Mesodermal cell (in vitro differentiated cells): ENCODE results near the gene CALR3.
A peak's percentile ranks its signal among the peaks of the same experiment; 100 is the strongest.
"Not testable (repeated sequence)": the region's sequence is repeated elsewhere in the genome, so short reads cannot be mapped to it uniquely, and the experiment has no call there.

Source experiments
- H3K27ac ChIP-seq: 2 replicates; pipeline ENCODE4 v1.7.0; 2013; ENCODE audit warnings: mild to moderate bottlenecking, low read depth, low read length, moderate library complexity; ENCODE audit not compliant: severe bottlenecking
- H3K36me3 ChIP-seq: 2 replicates; pipeline ENCODE4 v1.7.1; 2013; ENCODE audit warnings: mild to moderate bottlenecking, low read length, moderate library complexity; ENCODE audit not compliant: control insufficient read depth, insufficient read depth
- H3K4me1 ChIP-seq: one replicate; pipeline ENCODE4 v1.7.1; 2013; ENCODE audit warnings: mild to moderate bottlenecking, low read length; ENCODE audit not compliant: insufficient read depth, control insufficient read depth, poor library complexity, severe bottlenecking
- H3K4me3 ChIP-seq: 2 replicates; pipeline ENCODE4 v1.7.0; 2013; ENCODE audit warnings: low read length, control low read depth, mild to moderate bottlenecking; ENCODE audit not compliant: insufficient read depth, poor library complexity, severe bottlenecking; ENCODE audit errors: extremely low read depth
- H3K9me3 ChIP-seq: 2 replicates; pipeline ENCODE4 v1.7.1; 2013; ENCODE audit warnings: mild to moderate bottlenecking, low read length, moderate library complexity; ENCODE audit not compliant: control insufficient read depth
- WGBS, 2 experiments: methylation state at CpG; one replicate each; pipeline ENCODE4 v1.1.5; 2013; ENCODE audit warnings: missing lambda C conversion rate in 2 of 2; ENCODE audit not compliant: insufficient coverage in 2 of 2; 5-methylcytosine and 5-hydroxymethylcytosine counted together

CALR3 gene

DNA sequence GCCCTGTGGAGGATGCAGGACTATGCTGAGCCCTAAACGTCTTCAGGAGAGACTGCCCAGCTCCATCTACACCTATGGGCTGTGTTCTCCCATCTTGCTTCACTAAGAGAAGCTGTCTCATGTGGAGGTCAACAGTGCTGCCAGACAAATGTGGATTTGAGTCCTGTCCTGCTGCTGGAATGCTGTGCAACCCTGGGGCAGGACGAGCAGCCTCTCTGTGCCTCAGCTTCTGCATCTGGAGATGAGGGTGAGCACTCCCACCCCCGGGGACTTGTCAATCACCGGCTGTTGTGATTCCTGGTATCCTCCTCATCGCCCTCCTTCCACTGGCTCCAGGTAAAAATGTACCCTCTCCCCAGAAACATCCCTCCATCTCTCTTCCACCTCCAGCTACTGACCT, 40.5 kb downstream of the CALR3 start:
- H3K9me3 ChIP-seq: no peaks in the 10 kb centered on the region
- H3K27ac ChIP-seq: no peak overlapping the region
- WGBS, 2 experiments: 94 to 96% methylated on average over 4 to 5 of the region's 5 CpGs
- peaks cover 35% of the 10 kb centered on the region for H3K4me1 ChIP-seq
- H3K36me3 ChIP-seq: peaks cover 3% of the 10 kb centered on the region
- H3K4me3 ChIP-seq: no peak overlapping the region

DNA sequence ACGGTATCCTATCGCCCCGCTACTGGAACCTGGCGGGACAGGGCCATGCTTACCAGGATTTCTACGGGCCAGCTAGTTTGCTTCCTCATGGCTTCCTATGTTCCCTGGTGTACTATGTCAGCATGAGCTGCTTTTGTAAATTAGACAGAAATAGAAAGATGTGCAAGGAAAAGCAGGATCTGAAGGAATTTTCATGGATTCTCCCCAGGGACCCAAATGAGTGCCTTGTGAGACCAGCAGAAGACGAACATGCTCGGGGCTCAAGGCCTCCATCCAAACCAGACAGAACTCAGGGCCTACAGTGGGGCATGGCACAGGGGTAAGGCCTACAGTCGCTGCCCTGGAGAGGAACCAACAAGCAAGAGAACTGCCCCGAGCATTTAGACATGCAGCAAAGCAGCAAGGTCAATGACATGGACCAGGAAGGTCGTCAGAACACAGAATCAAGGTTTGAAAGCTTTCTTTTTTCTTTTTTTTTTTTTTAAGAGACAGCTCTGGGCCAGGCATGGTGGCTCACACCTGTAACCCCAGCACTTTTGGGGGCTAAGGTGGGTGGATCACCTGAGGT, 41.5 kb downstream of the CALR3 start:
- Histone ChIP-seq H3K4me1 (peaks cover 35% of the 10 kb centered on the region), H3K4me3 (no peak overlapping the region), H3K27ac (no peak overlapping the region), H3K9me3 (no peaks in the 10 kb centered on the region), H3K36me3 (peaks cover 6% of the 10 kb centered on the region)
- WGBS, 2 experiments: 90 to 95% methylated on average over 10 of the region's 10 CpGs

DNA sequence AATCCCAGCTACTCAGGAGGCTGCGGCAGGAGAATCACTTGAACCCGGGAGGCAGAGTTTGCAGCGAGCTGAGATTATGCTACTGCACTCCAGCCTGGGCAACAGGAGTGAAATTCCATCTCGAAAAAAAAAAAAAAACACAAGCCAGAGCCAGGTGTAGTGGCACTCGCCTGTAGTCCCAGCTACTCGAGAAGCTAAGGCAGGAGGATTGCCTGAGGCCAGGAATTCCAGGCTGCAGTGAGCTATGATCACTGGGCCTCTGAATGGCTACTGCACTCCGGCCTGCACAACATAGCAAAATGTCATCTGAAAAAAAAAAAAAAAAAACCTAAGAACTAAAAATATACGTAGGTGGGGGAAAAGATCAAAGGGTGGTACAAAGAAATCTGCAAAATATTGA, 43.6 kb downstream of the CALR3 start:
- Histone ChIP-seq H3K27ac (no peak overlapping the region), H3K36me3 (peaks cover 11% of the 10 kb centered on the region), H3K9me3 (no peaks in the 10 kb centered on the region), H3K4me3 (no peak overlapping the region), H3K4me1 (peaks cover 20% of the 10 kb centered on the region)
- 90 to 93% methylated on average over 6 of the region's 8 CpGs for WGBS, 2 experiments

DNA sequence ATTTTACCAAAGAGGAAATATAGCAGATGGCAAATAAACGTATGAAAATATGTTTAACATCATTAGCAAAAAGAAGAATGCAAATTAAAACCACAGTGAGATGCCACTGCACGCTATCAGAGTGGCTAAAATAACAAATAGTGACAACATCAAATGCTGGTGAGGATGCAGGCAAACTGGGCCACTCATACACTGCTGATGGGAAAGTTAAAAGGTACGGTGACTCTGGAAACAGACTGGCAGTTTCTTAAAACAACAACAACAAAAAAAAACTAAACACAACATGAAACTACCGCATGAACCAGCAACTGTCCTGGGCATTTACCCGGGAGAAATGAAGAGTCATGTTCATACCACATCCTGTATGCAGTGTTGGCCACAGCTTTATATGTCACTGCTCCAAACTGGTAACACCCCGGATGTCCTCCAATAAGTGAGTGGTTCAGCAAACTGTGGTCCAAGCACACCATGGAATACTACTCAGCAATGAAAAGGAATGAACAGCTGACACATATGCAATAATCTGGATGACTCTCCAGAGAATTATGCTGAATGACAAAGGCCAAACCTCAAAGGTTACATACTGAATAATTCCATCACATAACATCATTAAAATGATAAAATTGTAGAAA, 46.5 kb downstream of the CALR3 start:
- 96 to 98% methylated on average over 5 to 6 of the region's 6 CpGs for WGBS, 2 experiments
- no peaks in the 10 kb centered on the region for H3K9me3 ChIP-seq
- peaks cover 23% of the 10 kb centered on the region for H3K4me1 ChIP-seq
- H3K4me3 ChIP-seq: no peak overlapping the region
- peaks cover 11% of the 10 kb centered on the region for H3K36me3 ChIP-seq
- H3K27ac ChIP-seq: no peak overlapping the region

DNA sequence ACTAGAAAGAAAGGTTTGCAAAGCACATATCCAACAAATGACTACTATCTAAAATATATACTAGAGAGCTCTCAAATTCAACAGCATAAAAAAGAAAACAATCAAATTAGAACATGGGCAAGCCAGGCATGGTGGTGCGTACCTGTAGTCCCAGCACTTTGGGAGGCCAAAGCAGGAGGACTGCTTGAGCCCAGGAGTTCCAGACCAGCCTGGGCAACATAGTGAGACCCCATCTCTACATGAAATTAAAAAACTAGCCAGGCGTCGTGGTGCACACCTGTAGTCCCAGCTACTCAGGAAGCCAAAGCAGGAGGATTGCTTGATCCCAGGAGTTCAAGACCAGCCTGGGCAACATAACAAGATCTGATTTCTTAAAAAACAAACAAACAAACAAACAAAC, 47.1 kb downstream of the CALR3 start:
- 90 to 100% methylated on average over 1 to 3 of the region's 3 CpGs for WGBS, 2 experiments
- H3K4me3 ChIP-seq, H3K9me3 ChIP-seq, H3K27ac ChIP-seq: not testable (repeated sequence)
- peaks cover 11% of the 10 kb centered on the region for H3K36me3 ChIP-seq
- H3K4me1 ChIP-seq: peaks cover 18% of the 10 kb centered on the region

DNA sequence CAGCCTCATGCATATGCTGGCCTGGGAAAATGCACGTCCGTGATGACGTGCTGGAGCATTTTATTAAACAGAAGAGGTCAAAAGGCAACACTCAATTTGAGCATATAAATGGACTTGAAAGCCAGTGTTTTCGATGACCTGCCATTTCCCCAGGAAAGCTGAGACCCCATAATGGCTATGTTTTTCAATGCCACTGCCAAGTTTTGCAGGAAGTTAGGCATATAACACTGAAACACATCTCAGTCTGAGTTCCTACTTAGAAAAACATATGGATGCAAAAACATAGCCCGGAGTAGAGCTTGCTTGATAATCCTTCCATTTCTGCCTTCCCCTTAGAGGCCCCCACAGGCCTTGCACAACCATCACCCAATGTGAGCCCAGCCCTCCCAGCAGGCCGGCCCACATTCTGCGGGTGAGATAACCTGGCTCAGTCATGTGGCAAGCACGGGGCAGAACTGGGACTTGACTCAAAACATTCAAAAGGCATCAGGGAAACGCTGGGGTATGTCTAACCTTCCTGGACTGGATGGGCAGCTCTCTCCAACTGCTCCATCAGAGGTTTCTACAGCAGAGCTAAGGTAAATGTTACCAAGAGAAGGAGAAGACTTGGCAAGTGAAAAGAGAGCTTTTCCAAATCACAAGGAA, 49.1 kb downstream of the CALR3 start:
- 79 to 90% methylated on average over 7 of the region's 9 CpGs for WGBS, 2 experiments
- Histone ChIP-seq H3K36me3 (peaks cover 11% of the 10 kb centered on the region), H3K4me3 (no peak overlapping the region), H3K4me1 (peaks cover 22% of the 10 kb centered on the region), H3K27ac (no peak overlapping the region), H3K9me3 (no peaks in the 10 kb centered on the region)

DNA sequence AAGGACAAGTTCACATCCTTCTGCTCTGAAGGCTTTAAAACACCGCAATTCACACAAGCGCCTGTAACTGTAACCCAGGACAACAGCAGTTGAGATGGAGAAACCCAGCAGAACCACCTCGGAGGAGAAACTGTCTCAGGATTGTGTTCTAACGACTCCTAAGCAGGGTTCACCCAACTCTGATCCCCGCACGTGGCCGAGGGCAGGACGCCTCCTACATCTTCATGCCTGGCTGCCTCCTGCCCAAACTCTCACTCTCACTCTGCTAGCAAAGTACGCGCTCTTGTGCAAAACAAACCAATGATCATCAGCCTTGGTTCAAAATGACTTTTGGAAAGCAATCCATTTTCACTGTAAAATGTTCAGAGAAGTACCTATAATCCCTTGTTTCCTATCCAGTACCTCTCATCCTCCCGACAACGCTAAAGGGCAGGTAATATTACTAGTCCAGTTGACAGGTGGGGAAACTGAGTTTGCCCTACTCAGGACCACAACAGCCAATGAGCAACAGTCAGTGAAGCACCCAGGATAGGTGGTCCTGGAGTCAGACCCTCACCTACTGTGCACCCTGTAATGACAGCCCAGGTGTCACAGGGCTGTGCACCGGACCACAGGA, 49.8 kb downstream of the CALR3 start:
- Histone ChIP-seq H3K4me1 (peaks cover 24% of the 10 kb centered on the region), H3K9me3 (no peaks in the 10 kb centered on the region), H3K4me3 (no peak overlapping the region), H3K27ac (no peak overlapping the region), H3K36me3 (peaks cover 15% of the 10 kb centered on the region)
- 88 to 89% methylated on average over 11 to 12 of the region's 13 CpGs for WGBS, 2 experiments

DNA sequence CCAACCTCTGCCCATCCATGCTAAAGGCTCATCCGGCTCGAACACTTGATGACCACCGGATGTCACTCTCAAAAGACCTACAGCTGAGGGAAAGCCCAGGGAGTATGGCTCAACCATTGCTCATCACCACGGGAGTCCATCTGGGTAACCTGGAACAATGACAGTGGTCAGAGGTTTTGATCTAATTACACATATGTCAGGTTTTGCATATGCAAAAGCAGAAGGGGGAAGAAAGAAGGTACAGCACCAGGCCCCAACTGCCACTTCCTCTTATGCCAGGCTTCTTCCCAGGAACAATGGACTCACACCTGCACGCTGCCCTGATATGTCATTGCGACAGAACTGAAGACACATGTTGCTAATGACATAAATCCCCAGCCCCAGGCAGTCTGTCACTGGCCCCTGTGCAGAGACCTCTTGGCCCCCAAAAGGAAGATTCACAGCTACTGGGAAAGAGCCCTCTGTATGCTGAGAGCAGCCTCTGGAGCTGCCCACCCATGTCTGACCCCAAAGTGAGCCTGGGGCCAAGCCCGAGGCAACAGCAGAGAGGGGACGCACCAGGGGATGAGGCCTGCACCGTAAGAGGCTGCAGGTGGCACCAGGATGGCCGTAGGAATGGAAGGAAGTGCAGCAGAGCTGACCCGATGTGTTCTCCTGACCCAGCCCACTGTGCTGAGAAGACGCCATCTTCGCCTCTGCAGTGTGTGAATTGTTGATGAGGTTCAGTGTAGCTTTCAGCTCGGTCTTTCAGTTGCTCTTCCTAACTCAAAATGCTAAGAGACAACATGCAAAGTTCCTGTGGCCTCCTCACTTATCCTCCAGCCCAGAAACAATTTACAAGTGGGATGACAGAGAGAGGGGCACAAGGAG, 50.5 kb downstream of the CALR3 start:
- Histone ChIP-seq H3K36me3 (peaks cover 19% of the 10 kb centered on the region), H3K27ac (no peak overlapping the region), H3K9me3 (no peaks in the 10 kb centered on the region), H3K4me1 (peaks cover 23% of the 10 kb centered on the region), H3K4me3 (no peak overlapping the region)
- WGBS, 2 experiments: 84 to 89% methylated on average over 10 to 11 of the region's 14 CpGs

DNA sequence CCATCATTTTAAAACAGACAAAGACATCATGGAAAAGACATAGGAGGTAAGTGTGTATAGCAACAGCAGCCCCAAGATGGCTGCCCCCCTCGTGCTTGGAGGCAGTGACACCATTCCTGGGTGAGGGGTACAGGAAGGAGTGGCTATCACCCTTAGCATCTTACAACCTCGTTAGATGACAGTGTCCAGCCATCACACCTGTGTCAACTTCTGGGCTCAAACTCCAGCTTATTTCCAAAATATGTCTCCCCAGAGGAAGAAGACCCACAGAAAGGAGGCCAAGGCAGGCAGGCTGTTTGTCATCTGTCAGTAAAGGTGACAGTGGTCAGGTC, 51.7 kb downstream of the CALR3 start:
- H3K4me1 ChIP-seq: peaks cover 22% of the 10 kb centered on the region
- 90 to 100% methylated on average over 2 of the region's 2 CpGs for WGBS, 2 experiments
- no peak overlapping the region for H3K27ac ChIP-seq
- H3K4me3 ChIP-seq: no peak overlapping the region
- no peaks in the 10 kb centered on the region for H3K9me3 ChIP-seq
- H3K36me3 ChIP-seq: peaks cover 25% of the 10 kb centered on the region

DNA sequence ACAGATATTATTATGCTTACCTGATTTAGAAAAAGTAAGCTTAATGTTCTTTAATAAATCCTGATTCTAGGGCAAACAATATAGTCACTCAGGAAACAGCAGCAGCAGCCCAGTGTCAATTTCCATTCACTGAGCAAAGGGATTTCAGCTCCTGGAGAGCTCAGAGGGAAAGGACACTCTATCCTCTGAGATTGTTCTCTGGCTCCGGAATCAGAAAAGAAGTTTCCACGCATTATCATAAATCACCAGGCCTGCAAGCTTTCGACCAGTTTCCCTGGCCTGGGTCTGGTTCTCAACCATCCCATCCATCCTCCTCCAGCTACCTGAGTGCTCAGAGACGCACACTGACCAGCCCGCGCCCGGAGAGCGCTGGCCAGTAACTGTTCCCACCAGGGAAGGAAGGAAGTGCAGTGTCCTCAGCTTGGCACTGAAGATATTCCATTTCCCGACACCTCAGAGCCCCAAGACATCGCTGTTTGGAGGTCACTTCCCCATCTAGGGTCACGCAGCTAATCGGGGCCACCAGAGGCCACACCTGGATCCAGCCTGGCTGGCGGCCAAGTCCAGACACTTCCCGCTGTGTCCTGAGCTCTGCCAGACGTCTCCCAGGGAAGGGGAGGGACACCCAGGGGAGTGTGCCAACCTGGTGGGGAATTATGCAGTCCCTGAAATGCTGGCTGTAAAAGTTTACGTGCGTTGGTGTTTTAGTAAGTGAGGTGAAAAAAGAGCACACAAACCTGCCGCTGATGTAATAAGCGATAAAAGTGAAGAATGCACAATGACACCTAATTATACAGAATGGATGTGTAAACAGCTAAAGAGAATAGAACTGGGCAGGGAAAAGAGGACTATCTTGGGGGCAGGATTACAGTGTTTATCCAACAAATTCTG, 53.3 kb downstream of the CALR3 start:
- 88 to 92% methylated on average over 17 to 18 of the region's 19 CpGs for WGBS, 2 experiments
- H3K9me3 ChIP-seq: no peaks in the 10 kb centered on the region
- no peak overlapping the region for H3K4me3 ChIP-seq
- H3K36me3 ChIP-seq: peaks cover 34% of the 10 kb centered on the region
- H3K4me1 ChIP-seq: peaks cover 26% of the 10 kb centered on the region
- peak overlapping the region; percentile 47 for H3K27ac ChIP-seq
